GM12875 (cell line): ENCODE data around the gene PPP2R2D.
"Not testable (repeated sequence)": the region's sequence is repeated elsewhere in the genome, so short reads cannot be mapped to it uniquely, and the experiment has no call there.

Source experiments
- H3K4me3 ChIP-seq: one replicate; pipeline ENCODE4 v1.5.1; 2011; ENCODE audit warnings: low read depth, low read length, control low read depth
- CTCF ChIP-seq: IDR thresholded peaks from 2 replicates; pipeline ENCODE4 v1.5.1; 2011; ENCODE audit warnings: low read depth, mild to moderate bottlenecking, control low read depth, inconsistent platforms, low read length, moderate library complexity, borderline replicate concordance; ENCODE audit not compliant: insufficient read depth

Gene PPP2R2D

GRCh38 chr10:131910663-131911314 lies 10.0 kb downstream of the PPP2R2D start:
- no peak overlapping the region for H3K4me3 ChIP-seq
- no peak for TF ChIP-seq CTCF

- no peak overlapping the region for H3K4me3 ChIP-seq
- TF ChIP-seq CTCF = no peak
Observed at GRCh38 chr10:131911451-131911850, 10.6 kb downstream of the PPP2R2D start.

- TF ChIP-seq CTCF = no peak
- H3K4me3 ChIP-seq = no peak overlapping the region
Observed at GRCh38 chr10:131912620-131913019, 11.8 kb downstream of the PPP2R2D start.

GRCh38 chr10:131915484-131915883 lies 14.7 kb downstream of the PPP2R2D start:
- TF ChIP-seq CTCF = no peak
- no peak overlapping the region for H3K4me3 ChIP-seq

GRCh38 chr10:131915990-131916766 lies 15.4 kb downstream of the PPP2R2D start:
- TF ChIP-seq CTCF = no peak
- H3K4me3 ChIP-seq = no peak overlapping the region

GRCh38 chr10:131916767-131917160 lies 16.0 kb downstream of the PPP2R2D start:
- not testable (repeated sequence) for H3K4me3 ChIP-seq

GRCh38 chr10:131917496-131917895 lies 16.7 kb downstream of the PPP2R2D start:
- not testable (repeated sequence) for H3K4me3 ChIP-seq

GRCh38 chr10:131919461-131919860 lies 18.7 kb downstream of the PPP2R2D start:
- H3K4me3 ChIP-seq = not testable (repeated sequence)
